GM20431 (cell line): Measurements from ENCODE around the gene RASSF4.

ENCODE experiments used
- in situ Hi-C: fragments of 300-500 bp; cut with MseI, MboI; formaldehyde crosslinking; loops from one replicate; pipeline ENCODE4 v1.15.0; 2020; ENCODE audit warnings: low sequenced_read_pairs; ENCODE audit not compliant: unreplicated experiment

RASSF4 gene

GRCh38 chr10:44959247-44960087 is at the start of gene RASSF4:
Gene RASSF4 (plus strand): TSS chr10:44959802. CDS start chr10:44970203, 10,401 bp downstream.
- in situ Hi-C loops = no loop called here

- in situ Hi-C loops = no loop called here
Observed at GRCh38 chr10:44909910-44910309, 49.7 kb upstream of the RASSF4 start.

- in situ Hi-C loops = no loop called here
Observed at GRCh38 chr10:44910602-44911001, 49.0 kb upstream of the RASSF4 start.

- in situ Hi-C loops = no loop called here
Observed at GRCh38 chr10:44911081-44911540, 48.5 kb upstream of the RASSF4 start, which contains the start of gene TMEM72. Gene TMEM72 (plus strand): TSS chr10:44911337. CDS start chr10:44911513, 176 bp downstream.

GRCh38 chr10:44911951-44912350 is 47.7 kb upstream of the RASSF4 start:
- in situ Hi-C loops = no loop called here

- in situ Hi-C loops = no loop called here
Observed at GRCh38 chr10:44913350-44914081, 46.1 kb upstream of the RASSF4 start.

- in situ Hi-C loops = no loop called here
Observed at GRCh38 chr10:44914891-44915290, 44.7 kb upstream of the RASSF4 start.

- in situ Hi-C loops = no loop called here
Observed at GRCh38 chr10:44916429-44916828, 43.2 kb upstream of the RASSF4 start.

GRCh38 chr10:44917848-44918247 is 41.8 kb upstream of the RASSF4 start:
- in situ Hi-C loops = no loop called here

GRCh38 chr10:44920252-44920651 is 39.4 kb upstream of the RASSF4 start:
- in situ Hi-C loops = loop anchor here (10.0 kb wide), 1 partner anchor 55 kb away; the partner anchor contains the start of gene DEPP1

- in situ Hi-C loops = loop anchor here (10.0 kb wide), 1 partner anchor 54 kb away; the partner anchor contains the start of gene DEPP1
Observed at GRCh38 chr10:44921061-44921460, 38.5 kb upstream of the RASSF4 start.

GRCh38 chr10:44921506-44921905 is 38.1 kb upstream of the RASSF4 start:
- in situ Hi-C loops = loop anchor here (10.0 kb wide), 1 partner anchor 53 kb away; the partner anchor contains the start of gene DEPP1

- in situ Hi-C loops = loop anchor here (10.0 kb wide), 1 partner anchor 53 kb away; the partner anchor contains the start of gene DEPP1
Observed at GRCh38 chr10:44922021-44922420, 37.6 kb upstream of the RASSF4 start.

GRCh38 chr10:44922796-44923545 is 36.6 kb upstream of the RASSF4 start:
- in situ Hi-C loops = loop anchor here (10.0 kb wide), 1 partner anchor 52 kb away; the partner anchor contains the start of gene DEPP1

- in situ Hi-C loops = loop anchor here (10.0 kb wide), 1 partner anchor 51 kb away; the partner anchor contains the start of gene DEPP1
Observed at GRCh38 chr10:44923611-44924010, 36.0 kb upstream of the RASSF4 start.

- in situ Hi-C loops = loop anchor here (10.0 kb wide), 1 partner anchor 50 kb away; the partner anchor contains the start of gene DEPP1
Observed at GRCh38 chr10:44924261-44925040, 35.2 kb upstream of the RASSF4 start.

- in situ Hi-C loops = loop anchor here (10.0 kb wide), 1 partner anchor 50 kb away; the partner anchor contains the start of gene DEPP1
Observed at GRCh38 chr10:44925224-44925623, 34.4 kb upstream of the RASSF4 start.

GRCh38 chr10:44925811-44926750 is 33.5 kb upstream of the RASSF4 start:
- in situ Hi-C loops = loop anchor here (10.0 kb wide), 1 partner anchor 49 kb away; the partner anchor contains the start of gene DEPP1
